Testis (tissue), 2 donors: ENCODE data around the gene TOP3B.

Experiments
- CTCF ChIP-seq, 3 experiments: fragments of 450-650 bp in 2 of 3; fragments of 200-600 bp in 1 of 3; sonication (generic) in 1 of 3; IDR thresholded peaks; one replicate each; pipeline ENCODE4 v1.5.1; 2016 to 2019; ENCODE audit warnings: antibody characterized with exemption in 3 of 3, mild to moderate bottlenecking in 2 of 3, moderate library complexity in 1 of 3
- POLR2A ChIP-seq: fragments of 450-650 bp; IDR thresholded peaks from one replicate; pipeline ENCODE4 v1.6.1; 2017; ENCODE audit warnings: antibody characterized with exemption, mild to moderate bottlenecking, moderate library complexity

- TF ChIP-seq CTCF (IDR thresholded peaks at IDR 0.05) (no peak), POLR2A (no peak)
Observed at GRCh38 chr22:21921184-21921721, 61.3 kb downstream of the TOP3B start.
